ENCODE results near the gene GPR89A.

Gene GPR89A

GRCh38 chr1:145719230-145720079 is 111.7 kb downstream of the GPR89A start, which contains the start of gene CD160:
CD160 (plus strand) TSS chr1:145719499; CDS start chr1:145728328, 8,829 bp downstream.
- DNase-seq: no peak

All from GOT3 (cell line).